Fibroblast of lung (primary cell): Measurements from ENCODE around the gene ARL10. TPM values are rescaled to one million over a fixed set of nuclear protein-coding genes. Genes with fewer than 3 reads are reported as not detected.

Source experiments
- DNase-seq, 2 donors: peaks; one replicate each; pipeline versions ENCODE4 v3.0.0 to v3.0.0-alpha.2; 2010; ENCODE audit warnings: low read depth in 2 of 2
- H2AFZ ChIP-seq: 2 replicates; pipeline ENCODE4 v1.5.1; 2012; ENCODE audit warnings: low read length, control low read depth, inconsistent platforms
- H3K27ac ChIP-seq: 2 replicates; pipeline ENCODE4 v1.5.1; 2011; ENCODE audit warnings: low read length, control low read depth; ENCODE audit not compliant: insufficient read depth
- H3K27me3 ChIP-seq: 2 replicates; pipeline ENCODE4 v1.5.1; 2011; ENCODE audit warnings: mild to moderate bottlenecking, low read length; ENCODE audit not compliant: control insufficient read depth, insufficient read depth
- H3K36me3 ChIP-seq: 2 replicates; pipeline ENCODE4 v1.5.1; 2011; ENCODE audit warnings: low read length; ENCODE audit not compliant: control insufficient read depth, insufficient read depth
- H3K4me1 ChIP-seq: 2 replicates; pipeline ENCODE4 v1.5.1; 2011; ENCODE audit warnings: low read length; ENCODE audit not compliant: control insufficient read depth, insufficient read depth; ENCODE audit errors: extremely low read depth
- H3K4me2 ChIP-seq: 2 replicates; pipeline ENCODE4 v1.5.1; 2011; ENCODE audit warnings: low read length, control low read depth; ENCODE audit not compliant: insufficient read depth; ENCODE audit errors: extremely low read depth
- H3K4me3 ChIP-seq, 4 experiments: fragments of 200-600 bp in 1 of 4; sonication (generic) in 1 of 4; replicated peaks in 1 of 4; 2 replicates each; pipeline ENCODE4 v1.5.1; 2011 to 2016; ENCODE audit warnings: low read length in 4 of 4, low read depth in 3 of 4, mild to moderate bottlenecking in 3 of 4, control low read depth in 2 of 4, inconsistent platforms in 1 of 4, mixed read lengths in 1 of 4; ENCODE audit not compliant: insufficient read depth in 1 of 4; ENCODE audit errors: control extremely low read depth in 1 of 4
- H3K79me2 ChIP-seq: 2 replicates; pipeline ENCODE4 v1.5.1; 2012; ENCODE audit warnings: mild to moderate bottlenecking, low read length, inconsistent platforms; ENCODE audit not compliant: control insufficient read depth, insufficient read depth
- H3K9ac ChIP-seq: 2 replicates; pipeline ENCODE4 v1.5.1; 2011; ENCODE audit warnings: mild to moderate bottlenecking, low read length, control low read depth; ENCODE audit not compliant: insufficient read depth
- H3K9me3 ChIP-seq: 2 replicates; pipeline ENCODE4 v1.5.1; 2012; ENCODE audit warnings: low read depth, low read length; ENCODE audit not compliant: control insufficient read depth, insufficient read depth
- H4K20me1 ChIP-seq: 2 replicates; pipeline ENCODE4 v1.5.1; 2011; ENCODE audit warnings: low read length; ENCODE audit not compliant: control insufficient read depth, insufficient read depth; ENCODE audit errors: extremely low read depth
- EZH2 ChIP-seq: IDR thresholded peaks from 2 replicates; pipeline ENCODE4 v1.5.1; 2012; ENCODE audit warnings: low read length, control low read depth, mild to moderate bottlenecking; ENCODE audit errors: missing control alignments
- polyA plus RNA-seq, 2 donors: library from polyadenylated mRNA; depleted of rRNA in 1 of 2; stranded (reverse) in 1 of 2; unstranded in 1 of 2; fragments of >200 nt; gene quantifications; 2 replicates each; pipeline ENCODE4 v1.2.1, GENCODE V29; 2011 to 2012; ENCODE audit warnings: missing spikeins in 1 of 2
- total RNA-seq: library from RNA; depleted of rRNA; stranded (reverse); fragments of >200 nt; gene quantifications from 2 replicates; pipeline ENCODE4 v1.2.1, GENCODE V29; 2014
- TF ChIP-seq, protein P1 (sequence below), 2 donors: IDR thresholded peaks in 1 of 2; conservative IDR thresholded peaks in 1 of 2; 1 replicate in 1 of 2; 2 replicates in 1 of 2; pipeline ENCODE4 v1.5.1; 2011 to 2012; ENCODE audit warnings: low read length in 2 of 2, control low read depth in 1 of 2, inconsistent platforms in 1 of 2, low read depth in 1 of 2, mild to moderate bottlenecking in 1 of 2

The ARL10 gene
- total and polyA plus RNA-seq, 2 donors (not counting 1 experiment from before 2014, with no cell fraction given) = 3.0 to 11.1 TPM

DNA sequence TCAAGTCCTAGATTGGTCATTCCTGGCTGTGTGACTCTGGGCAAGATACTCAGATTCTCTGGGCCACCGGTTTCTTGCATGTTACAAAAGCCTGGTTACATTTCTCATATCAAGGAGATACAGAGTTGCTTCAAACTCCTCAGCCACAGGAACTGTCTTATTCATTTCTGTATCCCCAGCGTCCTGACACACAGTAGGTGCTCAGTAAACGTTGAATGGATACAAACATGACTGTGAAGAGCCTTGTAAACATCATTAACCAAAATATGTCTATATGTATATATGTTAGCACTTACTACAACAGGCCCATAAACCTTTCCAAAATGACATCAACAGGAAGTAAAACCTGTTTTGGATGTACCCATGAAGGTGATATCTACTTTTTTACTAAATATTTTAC lies 49.4 kb downstream of the ARL10 start:
- Histone ChIP-seq H3K4me3 (peak overlapping the region in 3 of 4 experiments; percentile 18 to 87 (median 64)), H3K27me3 (no peaks in the 10 kb centered on the region), H3K4me1 (peaks cover 17% of the 10 kb centered on the region), H3K9me3 (no peaks in the 10 kb centered on the region), H4K20me1 (no peaks in the 10 kb centered on the region), H2AFZ (no peak overlapping the region), H3K4me2 (peak overlapping the region; percentile 84), H3K27ac (no peak overlapping the region), H3K36me3 (peaks cover 3% of the 10 kb centered on the region), H3K9ac (no peak overlapping the region), H3K79me2 (peaks cover 46% of the 10 kb centered on the region)
- TF ChIP-seq, protein P1, sequence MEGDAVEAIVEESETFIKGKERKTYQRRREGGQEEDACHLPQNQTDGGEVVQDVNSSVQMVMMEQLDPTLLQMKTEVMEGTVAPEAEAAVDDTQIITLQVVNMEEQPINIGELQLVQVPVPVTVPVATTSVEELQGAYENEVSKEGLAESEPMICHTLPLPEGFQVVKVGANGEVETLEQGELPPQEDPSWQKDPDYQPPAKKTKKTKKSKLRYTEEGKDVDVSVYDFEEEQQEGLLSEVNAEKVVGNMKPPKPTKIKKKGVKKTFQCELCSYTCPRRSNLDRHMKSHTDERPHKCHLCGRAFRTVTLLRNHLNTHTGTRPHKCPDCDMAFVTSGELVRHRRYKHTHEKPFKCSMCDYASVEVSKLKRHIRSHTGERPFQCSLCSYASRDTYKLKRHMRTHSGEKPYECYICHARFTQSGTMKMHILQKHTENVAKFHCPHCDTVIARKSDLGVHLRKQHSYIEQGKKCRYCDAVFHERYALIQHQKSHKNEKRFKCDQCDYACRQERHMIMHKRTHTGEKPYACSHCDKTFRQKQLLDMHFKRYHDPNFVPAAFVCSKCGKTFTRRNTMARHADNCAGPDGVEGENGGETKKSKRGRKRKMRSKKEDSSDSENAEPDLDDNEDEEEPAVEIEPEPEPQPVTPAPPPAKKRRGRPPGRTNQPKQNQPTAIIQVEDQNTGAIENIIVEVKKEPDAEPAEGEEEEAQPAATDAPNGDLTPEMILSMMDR (conservative IDR thresholded peaks at IDR 0.05 in 1 of 2, IDR thresholded peaks at IDR 0.05 in 1 of 2; ENCODE audit: low read depth in 1 of 2, low read length in 2 of 2) = no peak
- TF ChIP-seq EZH2 = no peak
- DNase-seq = no peak

DNA sequence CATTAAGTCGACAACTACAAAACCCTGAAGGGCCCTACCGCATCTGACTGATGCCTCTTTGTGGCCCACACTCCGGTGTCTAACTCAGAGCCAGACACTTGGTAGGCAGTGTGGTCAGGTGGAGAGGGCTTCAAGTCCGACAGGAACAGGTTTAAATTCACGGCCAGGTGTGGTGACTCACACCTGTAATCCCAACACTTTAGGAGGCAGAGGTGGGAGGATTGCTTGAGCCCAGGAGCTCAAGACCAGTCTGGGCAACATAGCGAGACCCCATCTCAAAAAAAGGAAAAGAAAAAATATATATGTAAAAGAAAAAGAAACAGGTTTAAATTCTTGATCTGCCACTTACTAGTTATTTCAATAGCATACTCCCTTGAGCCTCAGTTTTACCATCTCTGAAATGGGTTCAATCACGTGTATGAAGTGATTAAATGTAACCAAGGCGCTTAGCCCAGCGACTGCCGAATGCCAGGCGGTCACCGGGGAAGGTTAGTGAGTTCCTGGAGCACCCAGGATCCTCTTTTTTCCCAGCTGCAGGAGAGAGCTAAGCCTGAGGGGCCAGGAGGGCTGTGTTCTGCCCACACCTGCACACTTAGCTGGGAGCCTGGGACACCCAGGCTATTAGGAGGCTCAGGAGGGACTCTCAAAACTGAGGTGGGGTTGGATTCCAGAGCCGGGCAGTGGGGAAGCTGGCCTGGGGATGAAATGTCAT lies 50.1 kb downstream of the ARL10 start:
- Histone ChIP-seq H2AFZ (no peak overlapping the region), H3K27ac (peak overlapping the region; percentile 91), H4K20me1 (no peaks in the 10 kb centered on the region), H3K36me3 (no peaks in the 10 kb centered on the region), H3K4me1 (peaks cover 17% of the 10 kb centered on the region), H3K9me3 (no peaks in the 10 kb centered on the region), H3K4me2 (peak overlapping the region; percentile 84), H3K9ac (peak overlapping the region; percentile 93), H3K4me3 (peak overlapping the region; percentile 64 to 87 (median 78)), H3K79me2 (peaks cover 44% of the 10 kb centered on the region), H3K27me3 (no peaks in the 10 kb centered on the region)
- DNase-seq = no peak
- no peak for TF ChIP-seq EZH2
- TF ChIP-seq, protein P1 (conservative IDR thresholded peaks at IDR 0.05 in 1 of 2, IDR thresholded peaks at IDR 0.05 in 1 of 2; ENCODE audit: low read depth in 1 of 2, low read length in 2 of 2) = no peak

DNA sequence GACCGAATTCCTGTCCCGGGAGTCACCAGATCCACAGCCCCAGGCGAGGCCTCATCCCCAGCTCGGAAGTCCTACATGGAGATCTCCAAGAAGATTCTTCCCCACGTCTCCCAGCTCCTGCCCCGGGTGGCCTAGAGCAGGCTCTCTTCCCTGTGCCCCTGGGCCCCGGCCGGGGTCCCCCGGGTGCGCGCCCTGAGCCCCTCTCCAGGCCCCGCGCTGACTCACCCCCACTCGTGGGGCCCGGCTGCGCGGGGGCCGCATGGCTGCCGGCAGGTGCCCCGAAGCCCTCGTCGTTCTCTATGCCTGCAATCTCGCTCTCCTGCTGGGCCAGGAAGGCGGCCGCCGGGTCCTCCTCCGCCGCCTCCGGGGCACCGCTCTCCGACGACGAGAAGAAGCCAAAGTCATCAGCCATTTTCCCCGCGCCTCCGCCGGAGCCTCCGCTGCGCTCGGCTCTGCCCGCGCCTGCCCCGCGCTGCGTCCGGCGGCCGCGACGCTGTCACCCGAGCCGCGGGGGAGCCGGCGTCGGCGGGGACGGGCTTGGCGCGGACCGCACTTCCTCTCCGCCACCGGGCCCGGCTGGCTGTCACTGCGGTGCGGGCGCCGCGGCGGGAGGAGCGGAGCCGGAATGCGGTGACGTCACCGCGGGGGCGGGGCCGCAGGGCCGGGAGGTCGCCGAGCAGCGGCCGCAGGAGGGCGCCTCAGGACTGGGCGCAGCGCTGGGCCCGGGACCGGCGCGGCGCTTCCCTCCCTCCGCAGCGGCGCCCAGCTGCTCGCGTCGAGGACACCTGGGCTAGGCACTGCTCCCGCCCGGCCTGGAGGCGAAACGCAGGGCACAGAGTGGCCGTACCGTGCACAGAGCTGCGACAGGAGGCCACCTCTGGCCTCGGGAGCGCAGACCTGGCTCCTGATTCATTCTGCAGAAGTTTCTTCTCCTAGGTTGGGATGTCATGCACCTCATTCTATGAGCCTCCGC lies 51.0 kb downstream of the ARL10 start, which contains the start of gene CLTB:
Gene CLTB (minus strand): TSS at position 588 of the 973 bp plus-strand sequence. CDS start 176 bp downstream, at position 412.
- Histone ChIP-seq H3K79me2 (peaks cover 39% of the 10 kb centered on the region), H3K4me1 (peaks cover 17% of the 10 kb centered on the region), H3K4me2 (peak within 1 kb of the TSS; percentile 84), H2AFZ (peak within 1 kb of the TSS; percentile 82), H3K9me3 (no peaks in the 10 kb centered on the region), H3K4me3 (peak within 1 kb of the TSS; percentile 64 to 87 (median 78)), H3K27me3 (no peaks in the 10 kb centered on the region), H3K27ac (peak within 1 kb of the TSS; percentile 91), H3K9ac (peak within 1 kb of the TSS; percentile 93), H3K36me3 (no peaks in the 10 kb centered on the region), H4K20me1 (no peaks in the 10 kb centered on the region)
- TF ChIP-seq, protein P1 (conservative IDR thresholded peaks at IDR 0.05 in 1 of 2, IDR thresholded peaks at IDR 0.05 in 1 of 2; ENCODE audit: low read depth in 1 of 2, low read length in 2 of 2) = peak; percentile 16 to 23
- TF ChIP-seq EZH2 = no peak
- DNase-seq = peak; percentile 77 to 79
